H9 (cell line): ENCODE results near the gene KRTAP10-4. TPM values are rescaled to one million over a fixed set of nuclear protein-coding genes. Genes with fewer than 3 reads are reported as not detected.

Source experiments
- DNase-seq: peaks from one replicate; pipeline ENCODE4 v3.0.0-alpha.2; 2017
- H2AFZ ChIP-seq: one replicate; pipeline ENCODE4 v1.6.1; 2013; ENCODE audit warnings: mild to moderate bottlenecking, low read length, control low read depth, moderate library complexity
- H2AK5ac ChIP-seq: 2 replicates; pipeline ENCODE4 v1.6.1; 2013; ENCODE audit warnings: low read length, control low read depth, mixed read lengths; ENCODE audit not compliant: insufficient read length
- H2BK120ac ChIP-seq: one replicate; pipeline ENCODE4 v1.6.1; 2013; ENCODE audit warnings: low read depth, mild to moderate bottlenecking, low read length, control low read depth, inconsistent platforms; ENCODE audit not compliant: poor library complexity, severe bottlenecking
- H2BK12ac ChIP-seq: 2 replicates; pipeline ENCODE4 v1.6.1; 2013; ENCODE audit warnings: low read length, control low read depth, mixed read lengths, low read depth; ENCODE audit not compliant: insufficient read length
- H2BK15ac ChIP-seq: 2 replicates; pipeline ENCODE4 v1.6.1; 2013; ENCODE audit warnings: low read depth, low read length, control low read depth
- H2BK20ac ChIP-seq: one replicate; pipeline ENCODE4 v1.6.1; 2013; ENCODE audit warnings: low read depth, mild to moderate bottlenecking, low read length, control low read depth, inconsistent platforms; ENCODE audit not compliant: poor library complexity, severe bottlenecking
- H2BK5ac ChIP-seq: 2 replicates; pipeline ENCODE4 v1.6.1; 2013; ENCODE audit warnings: low read length, control low read depth, mixed read lengths; ENCODE audit not compliant: insufficient read length
- H3K14ac ChIP-seq: 2 replicates; pipeline ENCODE4 v1.6.1; 2013; ENCODE audit warnings: low read length, control low read depth; ENCODE audit not compliant: insufficient read depth
- H3K18ac ChIP-seq: 2 replicates; pipeline ENCODE4 v1.6.1; 2013; ENCODE audit warnings: low read depth, mild to moderate bottlenecking, mixed read lengths, low read length, control low read depth; ENCODE audit not compliant: insufficient read length
- H3K23ac ChIP-seq: 2 replicates; pipeline ENCODE4 v1.6.1; 2013; ENCODE audit warnings: low read length, control low read depth, mixed read lengths, low read depth; ENCODE audit not compliant: insufficient read length
- H3K23me2 ChIP-seq: 2 replicates; pipeline ENCODE4 v1.6.1; 2013; ENCODE audit warnings: low read depth, mild to moderate bottlenecking, mixed read lengths, low read length, control low read depth; ENCODE audit not compliant: insufficient read length, poor library complexity, severe bottlenecking
- H3K27ac ChIP-seq: 2 replicates; pipeline ENCODE4 v1.5.1; 2013; ENCODE audit warnings: low read length, control low read depth, mixed read lengths, low read depth; ENCODE audit not compliant: insufficient read length
- H3K27me3 ChIP-seq: 2 replicates; pipeline ENCODE4 v1.6.1; 2013; ENCODE audit warnings: low read length, control low read depth, inconsistent platforms; ENCODE audit not compliant: insufficient read depth
- H3K4ac ChIP-seq: 2 replicates; pipeline ENCODE4 v1.6.1; 2013; ENCODE audit warnings: low read depth, mild to moderate bottlenecking, control low read depth, inconsistent platforms, low read length, moderate library complexity
- H3K4me1 ChIP-seq: 2 replicates; pipeline ENCODE4 v1.6.1; 2013; ENCODE audit warnings: low read length, control low read depth, inconsistent platforms; ENCODE audit not compliant: insufficient read depth
- H3K4me2 ChIP-seq: 2 replicates; pipeline ENCODE4 v1.6.1; 2013; ENCODE audit warnings: low read length, control low read depth, mixed read lengths; ENCODE audit not compliant: insufficient read length, insufficient read depth
- H3K56ac ChIP-seq: 2 replicates; pipeline ENCODE4 v1.6.1; 2013; ENCODE audit warnings: low read depth, mild to moderate bottlenecking, mixed read lengths, low read length, control low read depth; ENCODE audit not compliant: insufficient read length
- H3K79me1 ChIP-seq: 2 replicates; pipeline ENCODE4 v1.6.1; 2013; ENCODE audit warnings: low read depth, mild to moderate bottlenecking, moderate library complexity, low read length, control low read depth, inconsistent platforms; ENCODE audit not compliant: insufficient read depth, poor library complexity, severe bottlenecking
- H3K79me2 ChIP-seq: 2 replicates; pipeline ENCODE4 v1.6.1; 2013; ENCODE audit warnings: low read length, control low read depth, inconsistent platforms; ENCODE audit not compliant: insufficient read depth
- H3K9ac ChIP-seq: 2 replicates; pipeline ENCODE4 v1.6.1; 2013; ENCODE audit warnings: low read length, control low read depth, mixed read lengths; ENCODE audit not compliant: insufficient read length; ENCODE audit errors: extremely low read depth
- H3K9me3 ChIP-seq: one replicate; pipeline ENCODE4 v1.6.1; 2013; ENCODE audit warnings: low read depth, low read length, inconsistent platforms; ENCODE audit not compliant: control insufficient read depth
- H3T11ph ChIP-seq: one replicate; pipeline ENCODE4 v1.6.1; 2013; ENCODE audit warnings: mild to moderate bottlenecking, low read length, control low read depth, inconsistent platforms
- H4K20me1 ChIP-seq: one replicate; pipeline ENCODE4 v1.6.1; 2013; ENCODE audit not compliant: control insufficient read depth, insufficient read length, insufficient read depth
- H4K5ac ChIP-seq: 2 replicates; pipeline ENCODE4 v1.6.1; 2013; ENCODE audit warnings: low read depth, mild to moderate bottlenecking, mixed read lengths, low read length, control low read depth; ENCODE audit not compliant: insufficient read length
- H4K8ac ChIP-seq: replicated peaks from 2 replicates; pipeline ENCODE4 v1.6.1; 2013; ENCODE audit warnings: low read length, control low read depth, mixed read lengths, low read depth; ENCODE audit not compliant: insufficient read length
- H4K91ac ChIP-seq: 2 replicates; pipeline ENCODE4 v1.6.1; 2013; ENCODE audit warnings: low read depth, mild to moderate bottlenecking, moderate library complexity, mixed read lengths, low read length, control low read depth; ENCODE audit not compliant: insufficient read length
- H3K27ac Mint-ChIP-seq, 3 experiments: 2 replicates in 2 of 3; 3 replicates in 1 of 3; pipeline ENCODE4 v1.8.0; 2020 to 2021; ENCODE audit warnings: mixed read lengths in 3 of 3, mild to moderate bottlenecking in 1 of 3, moderate library complexity in 1 of 3
- H3K27me3 Mint-ChIP-seq: 2 replicates; pipeline ENCODE4 v1.8.0; 2021; ENCODE audit warnings: low read depth, mild to moderate bottlenecking, moderate library complexity, mixed read lengths
- H3K36me3 Mint-ChIP-seq, 3 experiments: 2 replicates in 2 of 3; 3 replicates in 1 of 3; pipeline ENCODE4 v1.8.0; 2020 to 2021; ENCODE audit warnings: low read depth in 3 of 3, mixed read lengths in 3 of 3; ENCODE audit not compliant: insufficient read depth in 1 of 3
- H3K4me1 Mint-ChIP-seq, 2 experiments: 2 replicates each; pipeline ENCODE4 v1.8.0; 2020; ENCODE audit warnings: mixed read lengths in 2 of 2
- H3K4me3 Mint-ChIP-seq, 2 experiments: 2 replicates in 1 of 2; 3 replicates in 1 of 2; pipeline ENCODE4 v1.8.0; 2020 to 2021; ENCODE audit warnings: mild to moderate bottlenecking in 2 of 2, mixed read lengths in 2 of 2, moderate library complexity in 1 of 2
- H3K9me3 Mint-ChIP-seq, 2 experiments: 2 replicates in 1 of 2; 3 replicates in 1 of 2; pipeline ENCODE4 v1.8.0; 2020; ENCODE audit warnings: mild to moderate bottlenecking in 2 of 2, mixed read lengths in 2 of 2, moderate library complexity in 1 of 2
- WGBS: extraction: QIAGEN DNeasy Blood & Tissue Kit; methylation state at CpG from one replicate; pipeline ENCODE4 v1.1.7; 2013; ENCODE audit warnings: missing lambda C conversion rate, low lambda C conversion rate, mixed read lengths; ENCODE audit not compliant: insufficient read length; ENCODE audit errors: extremely low coverage; 5-methylcytosine and 5-hydroxymethylcytosine counted together
- total RNA-seq: library from RNA; stranded (reverse); gene quantifications from 2 replicates; pipeline ENCODE4 v1.2.1, GENCODE V29; 2021
- TF ChIP-seq, protein P1 (sequence below): fragments of 200-600 bp; sonication (generic); conservative IDR thresholded peaks from 3 replicates; pipeline ENCODE4 v1.8.0; 2021; ENCODE audit warnings: antibody characterized with exemption, mild to moderate bottlenecking

The KRTAP10-4 gene
- total RNA-seq, 1 experiment from 2014 or later, result not detected

DNA sequence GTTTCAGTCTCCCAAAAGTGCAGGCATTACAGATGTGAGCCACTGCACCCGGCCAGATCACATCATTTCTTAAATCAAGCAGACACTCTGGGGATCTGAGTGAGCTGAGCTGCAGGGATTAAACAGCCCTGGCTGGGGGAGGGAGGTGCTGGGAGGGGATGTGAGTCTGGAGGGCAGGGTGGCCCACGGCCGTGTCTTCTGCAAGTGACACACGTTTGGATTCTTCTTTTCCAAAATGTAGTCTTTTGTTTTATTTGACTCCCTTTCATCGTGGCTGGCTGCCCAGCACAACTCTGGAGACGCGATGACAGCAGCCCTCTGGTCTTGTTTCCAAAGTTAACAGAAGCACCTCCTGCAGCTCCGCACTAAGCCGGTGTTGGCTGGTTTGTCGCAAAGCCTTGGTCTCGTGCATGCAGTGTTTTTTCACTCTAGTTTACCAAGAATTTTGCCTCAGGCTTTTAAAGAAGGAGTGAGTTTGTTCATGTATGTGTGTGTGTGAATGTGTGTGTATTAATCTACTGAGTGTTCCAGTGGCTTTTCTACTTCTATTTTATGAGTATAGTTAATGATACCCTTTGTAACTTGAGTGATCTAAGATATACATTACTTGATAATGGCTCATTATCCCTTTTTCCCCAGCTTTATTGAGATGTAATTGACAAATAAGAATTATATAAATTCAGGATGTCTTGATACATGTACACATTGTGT is 9.7 kb downstream of the KRTAP10-4 start:
- H3K27me3 Mint-ChIP-seq, result peaks cover 18% of the 10 kb centered on the region
- Histone ChIP-seq H3K18ac (no peak overlapping the region), H3K9me3 (no peaks in the 10 kb centered on the region), H4K91ac (no peak overlapping the region), H2BK15ac (no peak overlapping the region), H3K23ac (no peak overlapping the region), H3K79me1 (no peaks in the 10 kb centered on the region), H3K56ac (no peak overlapping the region), H3K9ac (no peak overlapping the region), H2BK5ac (no peak overlapping the region), H4K8ac (no peak overlapping the region), H3K14ac (no peak overlapping the region), H3K4ac (no peak overlapping the region), H2BK120ac (no peak overlapping the region), H3K27me3 (no peaks in the 10 kb centered on the region), H3K23me2 (no peaks in the 10 kb centered on the region), H4K5ac (no peak overlapping the region), H2AK5ac (no peak overlapping the region), H3K79me2 (no peaks in the 10 kb centered on the region), H2BK12ac (no peak overlapping the region), H3K4me1 (no peaks in the 10 kb centered on the region), H3T11ph (no peak overlapping the region), H3K27ac (no peak overlapping the region), H2BK20ac (no peak overlapping the region), H2AFZ (no peak overlapping the region), H4K20me1 (no peaks in the 10 kb centered on the region), H3K4me2 (no peak overlapping the region)
- no peak overlapping the region for H3K4me3 Mint-ChIP-seq
- peak overlapping the region in 1 of 3 experiments; percentile 39; a peak in 1 of 7 replicates for H3K27ac Mint-ChIP-seq
- TF ChIP-seq, protein P1, sequence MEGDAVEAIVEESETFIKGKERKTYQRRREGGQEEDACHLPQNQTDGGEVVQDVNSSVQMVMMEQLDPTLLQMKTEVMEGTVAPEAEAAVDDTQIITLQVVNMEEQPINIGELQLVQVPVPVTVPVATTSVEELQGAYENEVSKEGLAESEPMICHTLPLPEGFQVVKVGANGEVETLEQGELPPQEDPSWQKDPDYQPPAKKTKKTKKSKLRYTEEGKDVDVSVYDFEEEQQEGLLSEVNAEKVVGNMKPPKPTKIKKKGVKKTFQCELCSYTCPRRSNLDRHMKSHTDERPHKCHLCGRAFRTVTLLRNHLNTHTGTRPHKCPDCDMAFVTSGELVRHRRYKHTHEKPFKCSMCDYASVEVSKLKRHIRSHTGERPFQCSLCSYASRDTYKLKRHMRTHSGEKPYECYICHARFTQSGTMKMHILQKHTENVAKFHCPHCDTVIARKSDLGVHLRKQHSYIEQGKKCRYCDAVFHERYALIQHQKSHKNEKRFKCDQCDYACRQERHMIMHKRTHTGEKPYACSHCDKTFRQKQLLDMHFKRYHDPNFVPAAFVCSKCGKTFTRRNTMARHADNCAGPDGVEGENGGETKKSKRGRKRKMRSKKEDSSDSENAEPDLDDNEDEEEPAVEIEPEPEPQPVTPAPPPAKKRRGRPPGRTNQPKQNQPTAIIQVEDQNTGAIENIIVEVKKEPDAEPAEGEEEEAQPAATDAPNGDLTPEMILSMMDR, result no peak
- peaks cover 0 to 16% (median 0%) of the 10 kb centered on the region in 3 experiments; a peak in 5 of 7 replicates for H3K36me3 Mint-ChIP-seq
- H3K4me1 Mint-ChIP-seq, result peaks cover 22 to 23% of the 10 kb centered on the region in 2 experiments
- peaks cover 4 to 17% of the 10 kb centered on the region in 2 experiments for H3K9me3 Mint-ChIP-seq
- DNase-seq, result no peak
- WGBS, result no CpG with 5 or more reads among the region's 11 CpGs
